Cardiac muscle cell (in vitro differentiated cells and primary cell): Measurements from ENCODE around the gene BCCIP. TPM values are rescaled to one million over a fixed set of nuclear protein-coding genes. Genes with fewer than 3 reads are reported as not detected.
A peak's percentile ranks its signal among the peaks of the same experiment; 100 is the strongest.

ENCODE experiments used
- DNase-seq, 2 donors: peaks; one replicate each; pipeline versions ENCODE4 v3.0.0 to v3.0.0-alpha.2; 2010 to 2017; ENCODE audit warnings: low read depth in 1 of 2, low spot score in 1 of 2
- H3K27ac ChIP-seq: fragments of 200-600 bp; sonication (generic); 2 replicates; pipeline ENCODE4 v1.5.1; 2016
- H3K27me3 ChIP-seq: fragments of 200-600 bp; sonication (generic); 2 replicates; pipeline ENCODE4 v1.6.0; 2016; ENCODE audit warnings: control low read depth
- H3K36me3 ChIP-seq: fragments of 200-600 bp; sonication (generic); 2 replicates; pipeline ENCODE4 v1.5.1; 2016; ENCODE audit warnings: control low read depth
- H3K4me1 ChIP-seq: fragments of 200-600 bp; sonication (generic); 2 replicates; pipeline ENCODE4 v1.8.1; 2017; ENCODE audit warnings: low read depth, mild to moderate bottlenecking, mixed run types
- H3K4me3 ChIP-seq: fragments of 200-600 bp; sonication (generic); 2 replicates; pipeline ENCODE4 v1.5.1; 2016; ENCODE audit warnings: mild to moderate bottlenecking
- H3K9me3 ChIP-seq: fragments of 200-600 bp; sonication (generic); 2 replicates; pipeline ENCODE4 v1.5.1; 2017; ENCODE audit warnings: low read depth, mild to moderate bottlenecking, control low read depth
- CTCF ChIP-seq: IDR thresholded peaks from 2 replicates; pipeline ENCODE4 v1.5.1; 2012; ENCODE audit warnings: low read depth, mild to moderate bottlenecking, low read length
- polyA plus RNA-seq: library from polyadenylated mRNA; unstranded; fragments of >200 nt; fragmentation: Nextera tagmentation; extraction: Ambion mirVana; gene quantifications from 2 replicates; pipeline ENCODE4 v1.2.1, GENCODE V29; 2016
- total RNA-seq: library from RNA; depleted of rRNA; stranded (reverse); fragments of >200 nt; gene quantifications from 2 replicates; pipeline ENCODE4 v1.2.3, GENCODE V29; 2016

Gene BCCIP
- total and polyA plus RNA-seq, 2 experiments from 2014 or later: 34.2 to 93.9 TPM

GRCh38 chr10:125815764-125816163 is 7.6 kb upstream of the BCCIP start:
- H3K4me3 ChIP-seq: no peak overlapping the region
- H3K27ac ChIP-seq: no peak overlapping the region
- no peak for TF ChIP-seq CTCF
- no peak for DNase-seq
- peaks cover 14% of the 10 kb centered on the region for H3K36me3 ChIP-seq
- no peaks in the 10 kb centered on the region for H3K27me3 ChIP-seq
- peaks cover 5% of the 10 kb centered on the region for H3K4me1 ChIP-seq
- no peaks in the 10 kb centered on the region for H3K9me3 ChIP-seq

GRCh38 chr10:125816548-125816947 is 6.8 kb upstream of the BCCIP start:
- H3K9me3 ChIP-seq: no peaks in the 10 kb centered on the region
- no peak for TF ChIP-seq CTCF
- H3K27ac ChIP-seq: no peak overlapping the region
- no peaks in the 10 kb centered on the region for H3K27me3 ChIP-seq
- H3K4me3 ChIP-seq: no peak overlapping the region
- H3K36me3 ChIP-seq: peaks cover 6% of the 10 kb centered on the region
- no peak for DNase-seq
- H3K4me1 ChIP-seq: peaks cover 5% of the 10 kb centered on the region

- TF ChIP-seq CTCF: no peak
- H3K4me1 ChIP-seq: peaks cover 5% of the 10 kb centered on the region
- H3K27ac ChIP-seq: no peak overlapping the region
- H3K36me3 ChIP-seq: peaks cover 6% of the 10 kb centered on the region
- no peaks in the 10 kb centered on the region for H3K27me3 ChIP-seq
- no peak for DNase-seq
- H3K9me3 ChIP-seq: no peaks in the 10 kb centered on the region
- no peak overlapping the region for H3K4me3 ChIP-seq
These were observed 5.9 kb upstream of the BCCIP start for GRCh38 chr10:125817337-125817946.

GRCh38 chr10:125820701-125821100 is 2.6 kb upstream of the BCCIP start:
- TF ChIP-seq CTCF: no peak
- Histone ChIP-seq H3K27me3 (no peaks in the 10 kb centered on the region), H3K36me3 (no peaks in the 10 kb centered on the region), H3K9me3 (no peaks in the 10 kb centered on the region), H3K4me3 (no peak overlapping the region), H3K27ac (no peak overlapping the region), H3K4me1 (peaks cover 10% of the 10 kb centered on the region)
- no peak for DNase-seq

- TF ChIP-seq CTCF: no peak
- no peaks in the 10 kb centered on the region for H3K27me3 ChIP-seq
- no peaks in the 10 kb centered on the region for H3K9me3 ChIP-seq
- peaks cover 6% of the 10 kb centered on the region for H3K36me3 ChIP-seq
- H3K4me1 ChIP-seq: peaks cover 5% of the 10 kb centered on the region
- H3K4me3 ChIP-seq: peak overlapping the region; percentile 87
- H3K27ac ChIP-seq: peak overlapping the region; percentile 98
- peak in 1 of 2 donors; percentile 15 for DNase-seq
These were observed 411 bp downstream of the BCCIP start for GRCh38 chr10:125823663-125824251.
